Neural cell (in vitro differentiated cells): Measurements from ENCODE around the gene PDE6A. TPM values are rescaled to one million over a fixed set of nuclear protein-coding genes. Genes with fewer than 3 reads are reported as not detected.

ENCODE experiments used
- polyA plus RNA-seq: library from polyadenylated mRNA; depleted of rRNA; stranded (reverse); fragments of >200 nt; gene quantifications from 2 replicates; pipeline ENCODE4 v1.2.3, GENCODE V29; 2014
- small RNA-seq, 3 experiments: library from RNA; depleted of rRNA; stranded (forward); fragments of <200 nt; gene quantifications; one replicate each; pipeline ENCODE3, GENCODE V24; 2012

PDE6A gene
- polyA plus RNA-seq, 1 donor from 2014 or later, result not detected

Small RNAs within 50 kb of the gene (small RNA-seq; reads per million reads assigned to genes)
- gene RF00019, result 0 to 1.2 (median 0) reads per million in 3 experiments

Other genes with a start within 250 kb of the PDE6A start
- gene PPARGC1B, start 214.5 kb downstream of the PDE6A start, polyA plus RNA-seq, result 0.32 and 0.48 TPM in 2 replicates
- gene SLC26A2, start 16.0 kb upstream of the PDE6A start, polyA plus RNA-seq, result 5.3 and 5.4 TPM in 2 replicates
- gene TIGD6, start 55.9 kb upstream of the PDE6A start, polyA plus RNA-seq, result 3.0 and 6.5 TPM in 2 replicates
- 66.6 and 68.4 TPM in 2 replicates for gene HMGXB3, start 55.9 kb upstream of the PDE6A start, polyA plus RNA-seq
- not detected in 2 replicates for gene CSF1R, start 141.8 kb upstream of the PDE6A start, polyA plus RNA-seq
- gene PDGFRB, start 211.1 kb upstream of the PDE6A start, polyA plus RNA-seq, result not detected in 2 replicates
- gene CDX1, start 222.0 kb upstream of the PDE6A start, polyA plus RNA-seq, result not detected in 2 replicates
- 1.5 and 4.6 TPM in 2 replicates for gene SLC6A7, start 245.3 kb upstream of the PDE6A start, polyA plus RNA-seq